ENCODE measurements around the gene WNT3. TPM values are rescaled to one million over a fixed set of nuclear protein-coding genes. Genes with fewer than 3 reads are reported as not detected.

Gene WNT3
- total RNA-seq, 1 donor from 2014 or later = 2.0 TPM

- Histone ChIP-seq H3K4me3 (ENCODE audit: low read depth, low read length) (no peak overlapping the region), H3K27me3 (ENCODE audit: control insufficient read depth, insufficient read depth, low read length) (peaks cover 12% of the 10 kb centered on the region), H3K36me3 (ENCODE audit: control insufficient read depth, insufficient read depth, low read length) (no peaks in the 10 kb centered on the region)
- TF ChIP-seq, protein P1, sequence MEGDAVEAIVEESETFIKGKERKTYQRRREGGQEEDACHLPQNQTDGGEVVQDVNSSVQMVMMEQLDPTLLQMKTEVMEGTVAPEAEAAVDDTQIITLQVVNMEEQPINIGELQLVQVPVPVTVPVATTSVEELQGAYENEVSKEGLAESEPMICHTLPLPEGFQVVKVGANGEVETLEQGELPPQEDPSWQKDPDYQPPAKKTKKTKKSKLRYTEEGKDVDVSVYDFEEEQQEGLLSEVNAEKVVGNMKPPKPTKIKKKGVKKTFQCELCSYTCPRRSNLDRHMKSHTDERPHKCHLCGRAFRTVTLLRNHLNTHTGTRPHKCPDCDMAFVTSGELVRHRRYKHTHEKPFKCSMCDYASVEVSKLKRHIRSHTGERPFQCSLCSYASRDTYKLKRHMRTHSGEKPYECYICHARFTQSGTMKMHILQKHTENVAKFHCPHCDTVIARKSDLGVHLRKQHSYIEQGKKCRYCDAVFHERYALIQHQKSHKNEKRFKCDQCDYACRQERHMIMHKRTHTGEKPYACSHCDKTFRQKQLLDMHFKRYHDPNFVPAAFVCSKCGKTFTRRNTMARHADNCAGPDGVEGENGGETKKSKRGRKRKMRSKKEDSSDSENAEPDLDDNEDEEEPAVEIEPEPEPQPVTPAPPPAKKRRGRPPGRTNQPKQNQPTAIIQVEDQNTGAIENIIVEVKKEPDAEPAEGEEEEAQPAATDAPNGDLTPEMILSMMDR (IDR thresholded peaks at IDR 0.05; ENCODE audit: insufficient read depth, low read length, poor library complexity, severe bottlenecking) = no peak
- DNase-seq (ENCODE audit: low read depth) = no peak
These were observed 15.3 kb upstream of the WNT3 start for GRCh38 chr17:46833840-46834208.

DNA sequence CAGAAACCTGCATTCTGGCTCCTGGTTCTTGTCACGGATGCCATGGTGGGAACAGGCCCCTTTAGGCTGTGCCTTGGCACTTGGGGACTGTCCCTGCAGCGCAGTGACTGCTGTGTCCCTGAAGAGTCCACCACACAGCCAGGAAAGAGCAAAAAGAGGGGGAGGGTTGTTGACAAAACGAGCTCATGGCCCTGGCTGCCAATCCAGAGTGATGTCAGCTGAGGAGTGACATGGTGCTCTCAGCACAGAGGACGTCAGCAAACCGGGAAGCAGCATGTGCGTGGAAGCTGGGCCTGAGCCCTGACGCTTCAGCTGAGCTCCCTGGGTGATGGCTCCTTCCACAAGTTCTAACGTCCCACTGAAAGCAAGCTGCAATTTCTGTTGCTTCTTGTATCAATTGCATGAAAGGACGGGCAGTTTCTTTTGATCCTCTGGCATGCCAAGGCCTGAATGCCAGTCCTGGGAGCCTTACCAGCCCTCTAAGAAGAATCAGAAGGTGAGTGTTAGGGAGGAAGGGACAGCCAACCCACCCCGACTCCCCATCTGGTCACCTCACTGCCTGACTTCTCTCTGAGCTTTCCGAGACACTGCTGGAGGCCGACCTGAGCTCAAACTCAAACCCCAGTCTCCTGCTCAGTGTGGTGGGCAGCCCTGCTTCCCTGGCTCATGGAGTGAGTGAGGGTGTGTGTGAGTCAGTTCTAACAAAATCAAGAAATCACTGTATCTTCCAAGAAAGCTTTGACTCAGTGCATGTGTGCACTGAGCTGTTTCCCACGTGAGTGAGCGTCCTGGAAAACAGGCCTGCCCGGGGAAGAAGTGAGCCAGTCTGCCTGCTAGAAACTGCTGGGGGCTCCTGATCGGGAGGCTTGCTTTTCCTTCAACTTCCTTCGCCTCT, 14.7 kb upstream of the WNT3 start:
- Histone ChIP-seq H3K36me3 (ENCODE audit: control insufficient read depth, insufficient read depth, low read length) (no peaks in the 10 kb centered on the region), H3K27me3 (ENCODE audit: control insufficient read depth, insufficient read depth, low read length) (peaks cover 12% of the 10 kb centered on the region), H3K4me3 (ENCODE audit: low read depth, low read length) (no peak overlapping the region)
- TF ChIP-seq, protein P1 (IDR thresholded peaks at IDR 0.05; ENCODE audit: insufficient read depth, low read length, poor library complexity, severe bottlenecking) = no peak
- peak; percentile 45 for DNase-seq (ENCODE audit: low read depth)

DNA sequence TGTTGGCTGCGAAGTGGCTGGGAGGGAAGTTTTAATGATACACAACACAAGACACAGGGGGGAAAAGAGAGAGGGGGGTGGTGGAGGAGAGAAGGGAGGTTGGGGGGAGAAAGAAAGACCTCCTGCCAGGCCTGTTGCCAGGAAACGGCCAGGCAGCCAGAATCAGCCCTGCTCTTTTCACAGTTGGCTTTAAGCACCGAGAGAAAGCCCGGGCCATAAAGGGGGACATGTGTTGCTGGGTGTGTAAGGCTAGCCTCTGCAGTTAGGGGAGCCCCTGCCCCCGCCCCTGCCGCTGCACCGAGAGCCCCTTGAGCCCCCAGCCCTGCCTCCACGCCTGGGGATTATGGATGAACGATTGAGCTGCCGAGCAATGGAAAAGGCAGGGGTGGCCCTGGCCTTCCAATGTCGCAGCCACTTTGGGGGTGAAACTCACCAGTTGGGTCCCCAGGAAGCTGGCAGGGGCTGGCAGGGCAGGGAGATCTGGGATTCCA, 13.9 kb upstream of the WNT3 start:
- H3K36me3 ChIP-seq (ENCODE audit: control insufficient read depth, insufficient read depth, low read length) = no peaks in the 10 kb centered on the region
- TF ChIP-seq, protein P1 (IDR thresholded peaks at IDR 0.05; ENCODE audit: insufficient read depth, low read length, poor library complexity, severe bottlenecking) = no peak
- no peak for DNase-seq (ENCODE audit: low read depth)
- H3K27me3 ChIP-seq (ENCODE audit: control insufficient read depth, insufficient read depth, low read length) = peaks cover 10% of the 10 kb centered on the region
- no peak overlapping the region for H3K4me3 ChIP-seq (ENCODE audit: low read depth, low read length)

GRCh38 chr17:46831573-46832330, 13.3 kb upstream of the WNT3 start:
- TF ChIP-seq, protein P1 (IDR thresholded peaks at IDR 0.05; ENCODE audit: insufficient read depth, low read length, poor library complexity, severe bottlenecking) = no peak
- H3K4me3 ChIP-seq (ENCODE audit: low read depth, low read length) = no peak overlapping the region
- no peaks in the 10 kb centered on the region for H3K36me3 ChIP-seq (ENCODE audit: control insufficient read depth, insufficient read depth, low read length)
- peaks cover 10% of the 10 kb centered on the region for H3K27me3 ChIP-seq (ENCODE audit: control insufficient read depth, insufficient read depth, low read length)
- DNase-seq (ENCODE audit: low read depth) = no peak

- TF ChIP-seq, protein P1 (IDR thresholded peaks at IDR 0.05; ENCODE audit: insufficient read depth, low read length, poor library complexity, severe bottlenecking) = no peak
- H3K36me3 ChIP-seq (ENCODE audit: control insufficient read depth, insufficient read depth, low read length) = no peaks in the 10 kb centered on the region
These were observed 8.8 kb upstream of the WNT3 start for GRCh38 chr17:46827274-46827673.

More at GRCh38 chr17:46827274-46827673, 8.8 kb upstream of the WNT3 start:
- H3K27me3 ChIP-seq (ENCODE audit: control insufficient read depth, insufficient read depth, low read length) = peaks cover 17% of the 10 kb centered on the region
- no peak for DNase-seq (ENCODE audit: low read depth)
- H3K4me3 ChIP-seq (ENCODE audit: low read depth, low read length) = no peak overlapping the region

Data from kidney epithelial cell (primary cell).